NCI-H1092 treated with DMSO at 0.1 percent for 48 hours (cell line): Measurements from ENCODE around the gene BMP7.
"Not testable (repeated sequence)": the region's sequence is repeated elsewhere in the genome, so short reads cannot be mapped to it uniquely, and the experiment has no call there.

Experiments
- DNase-seq: peaks from one replicate; lab custom pipeline; 2025; lab: John Stamatoyannopoulos, UW

The BMP7 gene

GRCh38 chr20:57211406-57211805, 55.0 kb downstream of the BMP7 start:
- DNase-seq = no peak

GRCh38 chr20:57210911-57211280, 55.5 kb downstream of the BMP7 start:
- DNase-seq = no peak

DNA sequence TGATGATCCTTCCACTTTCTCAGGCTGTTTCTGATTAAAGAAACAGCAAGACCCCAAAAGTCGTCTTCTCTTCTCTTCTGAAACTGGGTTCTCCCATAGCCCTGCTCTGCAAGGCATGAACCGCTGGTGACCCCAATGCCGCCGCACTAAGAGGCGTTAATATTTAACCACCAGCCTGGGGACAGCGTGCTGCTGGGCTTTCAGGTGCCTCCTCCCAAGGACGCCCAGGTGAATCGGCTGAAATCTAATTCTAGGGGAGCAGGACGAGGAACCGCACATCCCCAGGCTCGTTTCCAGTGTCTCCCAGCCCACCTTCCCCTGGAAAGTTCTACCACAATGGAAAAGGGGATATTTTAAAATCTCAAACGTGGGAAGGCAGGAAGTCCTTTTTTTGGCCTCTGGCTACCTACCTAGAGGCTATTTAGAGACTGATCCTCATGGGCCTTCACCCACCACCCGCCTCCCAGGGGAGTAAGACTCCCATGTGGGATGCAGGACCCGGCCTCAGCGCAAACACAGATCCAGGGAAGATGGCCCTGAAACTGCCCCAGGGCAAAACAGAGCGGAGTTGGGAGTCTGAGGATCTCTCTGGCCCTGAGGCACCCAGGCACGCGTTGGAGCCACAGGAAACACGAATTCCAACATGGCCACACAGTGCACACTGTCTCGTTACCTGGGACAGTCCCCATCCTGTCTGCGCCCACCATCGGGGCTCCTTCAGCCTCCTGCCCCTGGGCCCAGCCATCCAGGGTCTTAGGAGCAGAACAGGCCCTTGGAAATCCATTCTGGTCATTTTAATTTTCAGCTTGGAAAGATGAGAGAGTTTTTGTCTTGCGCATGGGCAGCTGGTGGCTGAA, 56.2 kb downstream of the BMP7 start:
- no peak for DNase-seq

DNA sequence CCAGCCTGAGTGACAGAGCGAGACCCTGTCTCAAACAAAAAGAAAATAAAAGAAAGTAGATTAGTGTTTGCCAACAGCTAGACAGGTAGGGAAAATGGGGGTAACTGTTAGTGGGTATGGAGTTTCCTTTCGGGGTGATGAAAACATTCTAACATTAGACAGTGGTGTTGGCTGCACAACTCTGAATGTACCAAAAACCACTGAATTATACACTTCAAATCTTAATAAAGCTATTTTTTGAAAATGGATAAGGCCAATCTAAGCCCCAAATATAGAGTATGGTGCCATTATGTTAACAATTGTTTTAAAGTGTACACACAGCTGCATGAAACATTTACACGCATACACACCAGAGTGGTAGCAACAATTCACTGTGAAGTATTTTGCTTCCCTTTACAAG, 57.0 kb downstream of the BMP7 start:
- DNase-seq = no peak

- DNase-seq = no peak
Measured at GRCh38 chr20:57208198-57208597, 58.2 kb downstream of the BMP7 start.

GRCh38 chr20:57207251-57207650, 59.2 kb downstream of the BMP7 start:
- no peak for DNase-seq

DNA sequence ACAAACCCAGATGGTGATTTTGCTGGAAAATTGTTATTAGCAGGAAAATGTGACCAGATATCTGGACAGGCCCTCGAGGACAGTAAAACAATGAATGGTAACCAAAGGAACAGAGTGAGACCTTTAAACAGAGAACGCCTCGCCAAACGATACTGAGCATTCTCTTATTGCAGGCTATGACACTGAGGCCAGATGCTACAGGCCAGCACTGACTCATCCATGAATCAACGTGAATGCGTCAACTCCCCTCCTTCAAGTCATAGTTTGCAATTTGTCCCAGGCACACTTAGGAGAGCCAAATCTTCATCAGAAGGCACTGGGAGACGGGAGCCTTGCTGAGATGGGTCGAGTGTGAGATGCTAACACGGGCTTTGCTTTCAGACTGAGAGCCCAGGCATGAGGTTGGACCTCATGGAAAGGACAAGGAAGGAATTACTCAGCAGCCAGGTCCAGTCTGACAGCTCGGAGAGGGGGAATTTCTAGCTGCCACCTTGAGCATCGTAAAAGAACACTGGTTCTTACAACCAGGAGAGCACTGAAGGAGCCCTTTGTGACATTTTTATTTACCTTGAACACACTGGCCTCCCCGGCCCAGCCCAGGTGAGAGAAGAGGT, 60.7 kb downstream of the BMP7 start:
- no peak for DNase-seq

- DNase-seq = no peak
Measured at GRCh38 chr20:57203986-57204385, 62.5 kb downstream of the BMP7 start.

DNA sequence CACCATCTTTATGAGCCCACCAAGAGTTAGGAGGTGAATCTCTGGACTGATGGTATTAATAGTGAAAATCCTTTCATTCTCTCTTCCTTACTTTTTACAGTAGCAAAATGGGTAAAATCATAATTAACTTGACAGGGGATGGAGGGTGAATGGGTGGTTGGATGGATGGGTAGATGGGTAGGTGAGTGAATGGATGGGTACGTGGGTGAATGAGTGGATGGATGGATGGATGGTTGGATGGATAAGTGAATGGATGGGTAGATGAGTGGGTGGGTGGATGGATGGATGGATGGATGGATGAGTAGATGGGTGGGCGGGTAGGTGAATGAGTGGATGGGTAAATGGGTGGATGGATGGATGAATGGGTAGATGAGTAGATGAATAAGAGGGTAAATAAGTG, 63.2 kb downstream of the BMP7 start:
- DNase-seq = no peak

DNA sequence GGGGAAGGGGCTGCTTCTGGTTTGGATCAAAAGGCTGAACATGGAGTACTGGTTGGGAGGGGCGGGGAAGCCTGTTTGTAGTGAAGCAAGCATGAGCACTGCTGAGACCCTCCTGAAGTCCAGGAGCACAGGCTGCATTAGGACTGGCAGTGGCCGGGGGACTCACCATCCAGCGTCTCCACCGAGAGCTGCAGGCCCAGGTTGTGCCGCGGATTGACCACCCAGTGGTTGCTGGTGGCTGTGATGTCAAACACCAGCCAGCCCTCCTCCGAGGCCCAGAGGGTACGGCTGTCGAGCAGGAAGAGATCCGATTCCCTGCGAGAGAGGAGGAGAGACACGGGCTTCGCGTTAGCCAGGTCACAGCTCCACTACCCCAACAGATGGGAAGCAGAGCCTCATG, 64.1 kb downstream of the BMP7 start:
- DNase-seq = no peak

DNA sequence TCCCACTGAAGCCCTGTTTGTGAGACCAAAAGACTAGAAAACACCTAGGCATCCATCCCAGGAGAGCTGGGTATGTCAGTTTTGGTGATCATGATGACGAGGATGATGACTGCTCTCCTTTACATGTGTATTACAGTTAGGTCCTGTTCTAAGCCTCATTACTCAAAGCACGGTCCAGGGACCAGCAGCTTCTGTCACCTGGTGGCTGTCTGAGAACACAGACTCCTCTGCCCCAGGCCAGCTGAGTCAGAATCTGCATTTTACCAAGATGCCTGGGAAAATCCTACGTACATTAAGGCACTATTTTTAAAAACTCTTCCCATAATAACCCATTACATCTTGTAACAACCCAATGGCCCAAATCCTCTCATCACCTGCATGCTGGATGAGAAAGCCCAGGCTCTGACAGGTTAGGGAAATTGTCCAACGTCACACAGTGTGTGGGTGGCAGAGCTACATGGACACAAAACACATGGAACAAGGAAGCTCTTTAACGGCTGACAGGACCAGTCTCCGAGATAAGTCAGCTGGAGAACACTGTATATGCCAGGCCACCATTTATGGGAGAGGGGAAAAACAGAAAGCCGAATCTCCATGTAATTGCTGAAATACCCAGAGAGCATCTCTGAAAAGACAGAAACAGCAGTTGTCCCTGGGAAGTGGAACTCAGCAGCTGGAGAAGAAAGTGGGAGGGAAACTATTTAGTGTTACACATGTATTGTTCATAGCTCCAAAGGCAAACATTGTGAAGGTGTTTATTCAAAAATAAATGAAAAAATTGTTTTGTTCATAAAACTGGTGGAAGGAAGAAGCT, 65.4 kb downstream of the BMP7 start:
- no peak for DNase-seq

GRCh38 chr20:57199656-57200405, 66.6 kb downstream of the BMP7 start:
- DNase-seq = no peak

- no peak for DNase-seq
Measured at GRCh38 chr20:57198132-57199072, 68.0 kb downstream of the BMP7 start.

DNA sequence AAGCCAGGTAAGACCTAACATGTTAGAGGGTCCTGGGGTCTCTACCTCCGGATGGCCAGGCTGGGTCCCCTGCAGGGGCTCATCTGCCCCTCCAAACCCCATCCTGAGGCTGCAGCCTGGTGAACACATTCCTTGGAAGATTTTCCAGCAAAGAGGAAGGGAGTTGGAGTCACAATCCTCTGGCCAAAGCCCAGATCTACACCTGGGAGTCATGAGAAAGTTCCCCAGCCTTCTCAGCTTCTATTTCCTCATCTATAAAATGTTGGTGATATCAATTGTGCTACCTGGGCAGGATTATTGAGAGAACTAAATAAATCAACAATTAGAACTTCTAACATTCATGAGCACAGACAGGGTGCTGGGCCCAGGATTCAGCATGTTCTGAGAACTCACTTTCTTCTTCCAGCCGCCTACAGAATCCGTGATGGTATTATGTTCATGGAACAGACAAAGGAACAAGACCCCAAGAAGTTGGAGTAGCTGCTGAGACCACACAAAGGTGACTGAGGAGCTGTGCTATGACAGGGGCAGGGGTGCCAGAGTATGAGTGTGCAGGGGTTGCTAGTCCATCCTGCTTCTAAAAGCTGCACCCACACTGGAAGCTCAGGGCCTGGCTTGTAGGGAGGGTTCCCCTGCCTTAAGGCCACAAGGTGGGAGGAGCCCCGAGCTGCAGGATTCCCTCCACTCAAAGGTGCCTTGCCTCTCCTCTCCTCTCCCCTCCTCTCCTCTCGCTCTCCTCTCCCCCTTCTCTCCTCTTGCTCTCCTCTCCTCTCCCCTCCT, 68.9 kb downstream of the BMP7 start:
- no peak for DNase-seq

GRCh38 chr20:57195469-57196100, 70.9 kb downstream of the BMP7 start:
- no peak for DNase-seq

- no peak for DNase-seq
Measured at GRCh38 chr20:57195023-57195422, 71.4 kb downstream of the BMP7 start.

GRCh38 chr20:57194154-57194553, 72.3 kb downstream of the BMP7 start:
- DNase-seq = no peak

GRCh38 chr20:57193094-57193493, 73.3 kb downstream of the BMP7 start:
- DNase-seq = no peak

- no peak for DNase-seq
Measured at GRCh38 chr20:57192311-57192710, 74.1 kb downstream of the BMP7 start.

DNA sequence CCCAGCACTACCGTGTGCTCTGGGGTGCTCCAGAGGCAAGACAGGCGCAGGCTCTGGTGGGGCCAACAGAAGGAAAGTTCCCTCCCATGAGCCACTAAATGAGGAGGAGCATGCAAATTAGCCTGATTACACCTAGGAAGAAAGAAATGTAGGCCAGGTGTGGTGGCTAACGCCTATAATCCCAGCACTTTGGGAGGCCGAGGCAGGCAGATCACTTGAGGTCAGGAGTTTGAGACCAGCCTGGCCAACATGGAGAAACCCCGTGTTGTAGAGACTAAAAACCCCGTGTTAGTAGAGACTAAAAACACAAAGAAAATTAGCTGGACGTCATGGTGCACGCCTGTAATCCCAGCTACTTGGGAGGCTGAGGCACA, 75.2 kb downstream of the BMP7 start:
- DNase-seq = not testable (repeated sequence)
